Hippocampal formation (tissue), 2 donors: ENCODE results near the gene TAS2R16.

Experiments
- DNase-seq, 2 donors: peaks; one replicate each; lab custom pipeline; 2025; lab: John Stamatoyannopoulos, UW

TAS2R16 gene, protein sequence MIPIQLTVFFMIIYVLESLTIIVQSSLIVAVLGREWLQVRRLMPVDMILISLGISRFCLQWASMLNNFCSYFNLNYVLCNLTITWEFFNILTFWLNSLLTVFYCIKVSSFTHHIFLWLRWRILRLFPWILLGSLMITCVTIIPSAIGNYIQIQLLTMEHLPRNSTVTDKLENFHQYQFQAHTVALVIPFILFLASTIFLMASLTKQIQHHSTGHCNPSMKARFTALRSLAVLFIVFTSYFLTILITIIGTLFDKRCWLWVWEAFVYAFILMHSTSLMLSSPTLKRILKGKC

DNA sequence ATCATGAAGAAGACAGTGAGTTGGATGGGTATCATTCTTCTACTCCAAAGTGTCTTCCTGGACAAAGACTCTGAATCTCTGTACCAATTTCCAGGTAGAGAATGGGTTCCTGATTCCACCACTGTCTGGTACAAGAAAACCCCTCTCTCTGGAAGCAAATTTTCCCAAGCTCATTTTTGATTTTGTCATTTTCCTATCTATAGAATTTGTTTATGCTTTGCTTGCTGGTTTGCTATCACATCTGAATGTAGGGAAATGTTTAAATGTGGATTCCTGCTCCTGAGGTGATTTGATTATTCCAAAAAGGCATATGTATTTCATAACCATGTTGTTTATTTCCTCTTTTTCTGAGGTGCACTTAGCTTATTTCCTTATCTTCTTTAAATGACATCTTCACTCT lies at the start of gene TAS2R16:
Gene TAS2R16 (minus strand): TSS at position 101 of the 400 bp plus-strand sequence. CDS start 66 bp downstream, at position 35.
- no peak for DNase-seq

DNA sequence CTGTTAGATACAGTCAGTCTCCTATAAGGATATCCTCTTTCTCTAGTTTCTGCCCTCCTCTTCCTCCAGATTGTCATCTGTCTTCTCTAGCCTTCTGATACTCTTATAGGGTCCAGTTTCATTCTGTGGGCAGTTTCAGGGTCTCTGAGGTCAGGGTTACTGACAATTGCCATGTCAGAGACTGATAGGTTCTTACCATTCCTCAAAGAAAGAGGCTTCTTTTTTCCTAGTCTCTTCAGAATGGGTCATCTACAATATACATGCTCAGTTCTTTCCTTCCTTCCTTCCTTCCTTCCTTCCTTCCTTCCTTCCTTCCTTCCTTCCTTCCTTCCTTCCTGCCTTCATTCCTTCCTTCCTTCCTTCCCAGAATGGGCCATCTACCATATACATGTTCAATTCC lies 48.1 kb upstream of the TAS2R16 start:
- no peak for DNase-seq

DNA sequence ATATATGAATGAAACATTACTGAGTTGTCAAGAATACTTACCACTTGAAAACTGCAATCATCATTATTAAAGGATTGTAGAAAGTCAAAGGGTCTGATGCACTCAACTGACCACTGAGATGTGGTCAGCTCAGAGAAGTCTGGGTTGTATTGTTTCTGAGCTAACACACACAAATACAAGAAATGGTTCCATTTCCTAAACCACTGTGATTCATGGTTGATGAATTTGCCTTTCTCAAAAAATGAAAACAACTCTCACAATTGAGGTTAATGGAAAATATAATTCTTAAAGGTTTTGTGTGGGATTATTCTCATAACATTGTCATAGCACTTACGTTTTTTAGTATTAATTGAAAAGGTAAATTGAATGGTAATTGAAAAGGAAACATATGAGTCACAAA lies 45.6 kb upstream of the TAS2R16 start:
- DNase-seq = no peak

DNA sequence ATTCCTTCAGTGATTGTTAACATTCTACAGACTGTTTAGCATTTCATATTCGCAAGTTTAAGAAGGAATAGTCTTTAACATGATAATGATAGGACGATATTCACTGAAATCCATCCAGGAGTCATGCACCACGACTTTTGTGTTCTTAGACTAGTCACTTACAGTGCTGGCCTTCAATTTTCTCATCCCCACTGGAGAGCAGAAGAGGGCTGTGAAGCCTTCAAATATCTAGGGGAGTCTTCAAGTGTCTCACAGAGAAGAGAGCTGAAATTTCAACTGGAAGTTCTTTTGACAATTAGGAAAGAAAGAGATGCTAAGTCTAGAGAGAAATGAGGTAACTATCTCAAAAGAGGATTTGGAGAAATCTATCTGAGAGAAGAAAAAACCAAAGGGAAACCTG lies 43.8 kb upstream of the TAS2R16 start:
- DNase-seq = no peak

DNA sequence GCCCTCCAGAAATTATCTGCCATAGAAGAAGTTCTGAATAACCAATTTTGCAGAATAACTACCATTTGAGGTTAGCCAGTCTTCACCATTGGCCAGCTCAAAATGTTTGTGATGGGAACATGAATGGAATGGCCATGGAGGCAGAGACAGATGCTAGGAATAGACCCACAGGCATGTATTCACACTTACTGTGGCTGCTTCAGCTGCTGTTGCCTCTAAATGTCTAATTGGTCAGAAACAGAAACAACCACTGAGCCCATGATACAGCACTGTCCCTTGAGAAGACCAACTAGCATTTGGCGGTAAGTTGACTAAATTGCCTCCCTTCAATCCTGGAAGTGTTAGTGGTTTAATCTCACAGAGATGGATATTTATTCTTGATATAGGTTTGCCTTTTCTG lies 38.6 kb upstream of the TAS2R16 start:
- DNase-seq = no peak

DNA sequence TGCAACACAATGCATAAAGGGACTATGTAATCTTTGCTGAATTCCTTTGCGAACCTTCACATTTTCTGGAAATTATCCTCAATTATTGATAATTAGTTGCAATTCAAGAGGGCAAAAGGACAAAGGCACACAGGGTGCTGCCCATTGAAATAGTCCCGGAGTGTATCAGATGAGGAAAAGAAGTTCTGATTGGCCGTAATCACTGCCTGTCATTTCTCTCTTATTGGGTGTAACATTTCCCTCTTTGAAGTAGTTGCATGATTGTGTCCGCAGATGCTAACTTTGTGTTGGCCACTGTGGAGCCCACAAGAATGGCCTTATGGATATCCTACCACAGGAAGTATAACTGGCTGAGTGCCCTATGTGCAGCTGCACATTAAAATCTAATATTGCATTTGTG lies 35.1 kb upstream of the TAS2R16 start:
- no peak for DNase-seq

DNA sequence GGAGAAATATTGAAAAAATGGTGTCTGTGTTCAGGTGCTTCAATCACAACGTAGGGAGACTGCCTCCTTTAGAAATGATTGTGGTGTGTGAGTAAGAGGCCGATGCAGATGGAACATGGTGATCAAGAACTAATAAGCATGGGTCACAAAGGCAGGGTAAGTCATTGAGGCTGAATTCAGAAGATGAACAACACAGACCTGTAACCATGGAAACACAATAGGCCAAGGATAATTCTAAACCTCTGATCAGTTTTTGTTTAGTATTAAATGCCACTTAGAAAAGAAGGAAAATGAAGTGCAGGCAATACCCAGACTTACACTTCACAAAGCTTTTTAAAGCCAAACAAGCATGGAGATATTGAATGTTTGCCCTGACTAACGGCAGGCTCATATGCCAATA lies 32.8 kb upstream of the TAS2R16 start:
- no peak for DNase-seq

DNA sequence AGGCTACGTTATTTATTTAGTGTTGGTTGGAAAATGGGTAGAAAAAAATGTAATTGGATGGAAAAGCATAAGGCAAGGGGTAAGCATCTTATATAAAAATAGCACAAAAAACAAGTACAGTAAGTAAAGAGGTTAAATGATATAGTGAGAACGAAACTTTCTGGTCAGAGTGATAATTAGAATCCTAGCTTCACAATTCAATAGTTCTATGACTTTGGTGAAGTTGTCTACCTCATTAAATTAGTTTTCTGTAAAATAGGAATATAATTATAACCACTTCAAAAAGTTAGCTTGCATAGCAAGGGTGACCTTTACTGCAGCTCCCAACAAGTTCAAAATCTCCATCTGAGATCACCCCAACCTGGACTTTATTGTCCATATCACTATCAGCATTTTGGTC lies 30.8 kb upstream of the TAS2R16 start:
- DNase-seq = no peak

DNA sequence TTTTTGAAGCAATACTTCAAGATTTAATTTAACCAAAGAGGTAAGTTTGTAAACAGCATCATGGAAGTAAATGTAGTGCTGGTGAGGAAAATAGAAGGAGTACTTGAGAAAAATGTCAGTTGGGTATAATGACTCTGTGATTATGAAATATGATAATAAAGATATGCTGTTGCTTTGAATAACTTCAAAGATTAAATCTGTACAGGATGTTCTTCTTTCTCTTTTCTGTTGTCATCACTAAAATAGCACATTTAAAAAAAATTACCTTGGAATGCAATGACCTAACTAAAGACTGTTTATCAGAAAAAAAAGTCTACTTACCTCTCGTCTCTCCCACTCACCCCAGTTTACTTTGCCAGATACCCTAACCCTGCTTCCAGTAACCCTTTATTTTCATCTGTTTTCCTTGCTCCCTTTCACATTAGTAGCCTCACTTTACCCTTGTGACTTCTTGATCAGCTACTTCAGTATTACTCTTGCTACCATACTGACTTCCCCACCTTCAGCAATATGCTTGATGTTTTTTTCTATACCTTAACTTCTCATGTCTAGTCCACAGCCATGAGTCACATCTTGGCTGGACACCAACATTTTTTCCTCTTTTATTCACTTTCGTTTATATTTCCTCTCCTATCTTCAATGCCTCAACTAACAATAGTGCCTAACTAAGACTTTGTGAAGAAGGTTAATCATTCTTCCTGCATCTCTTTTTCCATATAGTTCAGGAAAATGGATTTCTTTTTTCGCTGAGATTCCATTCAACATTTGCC lies 29.7 kb upstream of the TAS2R16 start:
- DNase-seq = no peak

DNA sequence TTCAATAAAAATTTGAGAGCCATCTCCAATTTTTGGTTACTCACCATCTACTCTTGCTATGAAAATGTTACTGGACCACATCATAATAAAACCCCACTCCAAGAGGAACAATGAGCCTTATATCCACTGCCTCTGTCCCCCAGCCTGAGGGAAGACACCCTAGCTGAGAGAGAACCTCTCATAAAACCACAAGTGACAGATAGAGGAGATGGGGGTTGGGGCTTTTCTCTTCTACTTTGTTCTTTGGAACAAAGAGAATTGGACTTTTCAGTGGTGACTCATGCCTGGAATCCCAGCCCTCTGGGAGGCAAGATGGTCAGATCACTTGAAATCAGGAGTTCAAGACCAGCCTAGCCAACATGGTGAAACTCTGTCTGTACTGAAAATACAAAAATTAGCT lies 27.6 kb upstream of the TAS2R16 start:
- no peak for DNase-seq

DNA sequence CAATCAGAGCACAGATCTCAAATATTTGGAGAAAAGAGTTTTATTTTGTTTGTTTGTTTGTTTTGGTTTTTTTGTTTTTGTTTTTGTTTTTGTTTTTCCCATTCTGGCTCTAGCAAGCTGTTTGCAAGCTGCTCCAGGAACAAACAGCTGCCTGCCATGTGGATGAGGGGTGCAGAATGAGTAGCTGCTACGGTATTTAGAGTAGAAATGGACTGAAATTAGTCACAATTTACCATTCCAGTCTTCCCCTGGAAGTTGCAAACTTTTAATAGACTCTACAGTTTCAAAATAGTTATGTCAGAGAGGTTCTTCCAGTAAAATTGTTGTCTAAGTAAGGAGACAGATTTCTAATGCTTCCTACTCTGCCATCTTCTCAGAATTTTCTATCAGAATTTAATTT lies 27.1 kb upstream of the TAS2R16 start:
- DNase-seq = no peak

DNA sequence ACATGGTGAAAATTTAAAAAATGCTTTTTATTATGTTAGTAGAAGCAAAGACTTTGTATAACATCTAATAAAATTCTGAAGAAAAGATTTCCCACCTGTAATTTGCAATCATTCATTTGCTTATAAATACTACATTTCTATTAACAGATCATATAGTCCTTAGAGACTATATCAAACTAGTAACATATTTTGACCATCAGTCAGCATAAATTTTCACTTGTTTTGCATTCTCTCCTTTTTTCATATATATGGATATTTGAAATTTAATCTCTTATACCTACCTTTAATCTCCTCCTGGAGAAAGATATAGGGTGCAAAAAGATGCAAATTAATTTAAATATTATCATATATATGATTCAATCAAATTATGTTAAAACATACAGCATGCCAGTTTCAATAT lies 16.9 kb upstream of the TAS2R16 start:
- no peak for DNase-seq

DNA sequence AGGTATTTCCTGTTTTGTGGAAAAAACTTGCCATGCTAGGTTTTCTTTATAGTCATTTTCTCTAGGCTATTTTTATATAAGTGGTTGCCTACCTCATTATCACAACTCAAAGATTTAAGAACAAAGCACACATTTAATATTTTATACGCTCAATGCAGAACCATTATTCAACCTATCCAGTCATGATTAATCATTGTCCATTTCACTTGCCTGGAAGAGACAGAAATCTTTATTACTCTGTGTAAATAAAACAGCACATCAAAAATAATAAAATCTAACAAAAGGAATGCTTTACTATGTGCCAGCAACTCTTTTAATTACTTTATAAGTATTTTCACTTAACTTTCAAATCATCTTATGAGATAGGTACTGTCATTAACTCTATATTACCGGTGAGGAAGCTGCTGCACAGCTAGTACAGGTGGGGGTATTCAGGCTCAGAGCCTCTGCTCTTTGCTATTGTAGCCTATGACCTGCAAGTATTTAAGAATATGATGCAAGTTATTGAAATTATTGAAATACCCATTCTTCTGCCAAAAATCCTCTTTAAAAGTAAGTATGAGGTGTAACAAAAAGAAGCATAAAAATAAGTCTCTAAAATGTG lies 16.4 kb upstream of the TAS2R16 start:
- DNase-seq = no peak

DNA sequence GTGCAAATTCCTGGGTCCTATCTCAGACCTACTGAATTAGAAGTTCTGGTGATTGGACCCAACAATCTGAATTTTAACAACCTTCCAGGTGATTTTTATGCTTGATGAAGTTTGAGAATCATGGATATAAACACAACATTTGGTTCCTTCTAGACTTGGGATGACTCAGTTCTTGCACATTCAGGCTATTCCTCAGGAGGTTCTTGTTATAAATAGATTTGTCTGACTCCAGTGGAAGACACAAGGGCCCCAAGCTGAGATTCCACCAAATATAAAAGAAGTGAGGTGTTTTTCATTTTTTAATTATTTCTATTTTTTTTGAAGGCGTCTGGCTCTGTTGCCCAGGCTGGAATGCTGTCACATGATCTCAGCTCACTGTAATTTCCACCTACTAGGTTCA lies 9.4 kb upstream of the TAS2R16 start:
- no peak for DNase-seq

DNA sequence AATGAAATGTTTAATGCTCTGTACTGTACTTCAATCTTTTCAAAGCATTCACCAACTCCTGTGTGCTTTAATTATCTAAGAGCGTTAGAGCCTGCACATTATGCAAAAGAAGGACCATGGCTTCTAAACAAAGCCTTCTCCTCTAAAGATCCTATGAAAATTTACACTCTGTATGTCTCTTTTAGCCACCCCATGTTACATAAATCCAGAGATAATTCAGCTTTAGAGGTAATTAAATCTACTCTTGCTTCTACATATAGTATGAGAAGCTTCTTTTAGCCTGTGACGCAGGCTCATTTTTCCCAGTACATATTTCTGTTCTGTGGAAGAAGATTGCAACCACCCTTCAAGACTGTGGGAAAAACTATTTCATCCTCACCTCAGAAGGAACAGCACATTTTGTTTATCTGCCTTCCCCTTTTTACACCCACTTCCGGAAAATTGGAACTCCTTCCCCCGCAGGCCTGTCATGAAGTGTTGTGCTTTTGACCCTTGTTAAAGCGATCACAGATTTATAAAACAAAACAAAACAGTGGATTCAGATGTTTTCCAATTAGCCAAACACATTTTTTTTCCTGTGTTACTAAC lies 8.1 kb upstream of the TAS2R16 start:
- DNase-seq = no peak

DNA sequence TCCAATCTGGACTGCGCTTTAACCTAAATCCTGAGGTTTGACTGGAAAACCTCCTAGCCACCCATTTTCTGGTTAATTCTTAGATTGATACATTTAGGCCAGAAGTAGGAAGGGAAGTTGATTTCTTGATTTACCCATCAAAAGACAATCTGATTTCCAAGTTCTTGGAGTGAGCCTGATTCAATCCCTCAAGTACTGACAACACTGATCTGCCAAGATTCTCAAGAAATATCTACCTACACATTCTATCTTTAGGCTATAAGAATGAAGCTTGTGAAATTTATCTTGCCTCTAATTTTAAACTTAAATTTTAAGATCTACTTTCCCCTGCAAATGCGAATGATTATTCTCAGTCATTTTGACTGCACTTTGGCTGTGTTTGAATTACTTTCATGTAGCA lies 5.9 kb downstream of the TAS2R16 start:
- no peak for DNase-seq

DNA sequence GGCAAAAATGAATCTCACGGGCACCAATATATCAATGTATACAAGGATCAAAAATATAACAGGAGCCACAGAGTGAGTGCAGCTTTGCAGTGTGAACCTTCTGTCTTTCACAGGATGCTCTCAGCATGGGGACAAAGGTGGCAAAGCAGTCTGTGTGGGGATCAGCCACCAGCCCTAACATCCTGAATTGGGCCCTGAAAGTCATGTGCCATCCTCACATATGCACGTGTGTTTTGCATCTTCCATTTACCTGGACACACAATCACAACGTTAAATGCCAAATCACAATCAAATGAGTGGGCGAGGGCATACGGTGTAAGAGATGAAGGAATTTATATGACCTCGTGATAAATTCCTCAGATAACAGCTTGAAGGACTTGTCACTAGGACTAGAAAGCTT lies 6.5 kb downstream of the TAS2R16 start:
- no peak for DNase-seq

DNA sequence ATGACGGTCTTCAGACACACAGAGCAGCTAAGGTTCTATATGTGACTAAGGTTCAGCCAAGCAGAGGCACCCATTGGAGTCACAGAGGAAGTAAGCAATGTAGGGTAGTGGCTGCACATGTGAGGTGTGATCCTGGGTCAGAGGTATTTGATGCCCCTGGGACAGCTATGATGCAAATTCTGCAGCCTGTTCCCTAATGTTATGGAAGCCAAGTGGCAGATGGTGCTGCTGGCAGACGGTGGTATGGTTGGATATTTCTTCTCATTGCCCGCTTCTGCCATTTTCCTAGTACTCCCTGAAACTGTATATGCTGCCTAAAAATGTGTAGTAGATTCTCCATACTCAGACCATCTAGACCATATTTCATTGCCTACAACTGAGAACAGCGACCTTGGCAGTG lies 7.2 kb downstream of the TAS2R16 start:
- no peak for DNase-seq

DNA sequence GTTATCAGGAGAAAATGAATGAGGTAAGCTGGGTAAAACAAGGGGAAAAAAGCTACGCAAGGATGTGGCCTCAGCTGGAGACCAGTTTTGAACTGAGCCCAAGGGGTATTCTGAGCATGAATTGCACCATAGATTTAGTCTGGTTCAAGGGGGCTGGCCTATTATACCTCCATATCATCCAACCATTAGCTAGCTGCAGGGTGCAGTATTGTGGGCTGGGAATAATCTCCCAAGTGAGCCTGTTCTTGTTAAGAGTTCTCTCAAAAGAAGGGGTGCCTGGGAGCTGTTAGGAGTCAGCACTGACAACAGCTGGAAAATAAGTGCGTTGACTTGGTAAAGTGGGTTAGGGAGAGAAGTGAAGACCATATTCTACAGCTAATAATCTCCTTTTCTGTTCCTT lies 8.0 kb downstream of the TAS2R16 start:
- no peak for DNase-seq

DNA sequence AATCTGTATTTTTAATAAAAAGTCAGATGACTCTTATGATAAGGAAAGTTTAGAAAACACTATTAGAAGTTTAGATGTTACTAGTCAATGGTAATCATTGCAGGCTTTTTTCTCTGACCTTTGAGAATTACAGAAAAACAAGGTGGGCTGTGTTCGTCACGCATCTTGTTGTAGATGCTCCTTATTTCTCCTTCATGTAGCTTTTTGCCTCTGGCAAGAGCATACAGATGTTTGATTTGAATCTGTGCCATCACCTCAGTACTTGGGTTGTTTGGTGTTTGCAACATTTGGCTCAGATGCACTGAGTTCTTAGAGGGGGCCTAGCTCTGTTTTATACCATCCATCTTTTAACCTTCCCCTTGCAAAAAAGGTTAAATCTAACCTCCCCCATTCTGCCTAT lies 11.5 kb downstream of the TAS2R16 start:
- DNase-seq = no peak

DNA sequence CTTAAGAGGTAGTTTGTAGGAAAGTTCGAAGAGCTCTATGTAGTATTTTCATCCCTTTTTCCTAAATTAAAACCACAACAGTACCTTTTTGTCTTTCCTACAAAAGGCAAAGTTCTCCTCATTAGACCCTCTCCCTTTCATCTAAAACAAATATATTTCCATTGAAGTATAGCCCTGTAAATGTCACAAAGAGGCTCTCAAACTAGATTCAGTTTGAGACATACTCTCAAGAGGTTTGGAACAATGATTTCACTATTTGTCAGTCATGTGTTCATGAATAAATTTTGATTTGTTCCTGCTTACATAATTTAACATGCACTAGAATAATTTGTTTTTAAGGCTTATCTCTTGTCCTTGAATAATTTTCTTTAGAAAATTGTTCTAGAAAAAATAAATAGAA lies 12.2 kb downstream of the TAS2R16 start:
- no peak for DNase-seq

DNA sequence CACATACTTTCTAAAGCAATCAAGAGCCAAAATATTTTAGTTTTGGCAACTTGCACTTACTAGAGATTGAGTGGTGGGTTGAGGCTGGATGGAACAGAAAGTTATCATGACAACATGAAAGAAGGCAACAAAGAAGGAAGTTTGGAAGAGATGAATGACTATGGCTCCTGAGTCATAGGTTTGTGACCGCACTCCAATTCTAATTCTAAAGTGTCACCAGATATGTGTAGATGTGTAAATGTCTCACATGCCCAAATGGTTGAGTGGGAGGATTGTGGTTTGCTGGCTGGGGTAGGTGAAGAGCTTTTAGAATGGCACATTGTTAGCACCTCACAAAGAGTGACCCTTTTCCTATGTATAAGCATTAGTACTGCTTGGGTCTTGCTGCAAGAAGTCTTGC lies 20.2 kb downstream of the TAS2R16 start:
- no peak for DNase-seq

DNA sequence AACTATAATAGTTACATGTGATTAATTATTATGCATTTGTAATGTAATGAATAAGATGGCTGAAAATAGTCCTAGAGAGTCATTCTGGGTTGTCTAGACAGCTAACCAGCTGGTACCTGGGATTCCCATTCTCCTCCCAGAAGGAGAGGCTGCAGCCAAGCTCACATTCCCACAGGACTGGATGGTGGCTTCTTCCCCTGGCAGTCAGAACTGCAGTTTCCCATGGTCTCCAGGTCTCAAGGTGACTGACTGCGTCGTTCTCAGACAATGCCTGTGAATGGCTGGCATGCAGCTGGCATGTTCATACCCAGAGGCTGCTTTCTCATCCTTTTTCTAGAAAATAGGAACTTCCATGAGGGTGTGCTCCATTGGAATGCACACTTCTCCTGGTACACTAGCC lies 21.3 kb downstream of the TAS2R16 start:
- no peak for DNase-seq
